Adrenal gland (tissue), 5 donors: ENCODE data around the gene ZBTB12.

Experiments used
- POLR2A ChIP-seq, 2 donors: fragments of 450-650 bp; IDR thresholded peaks; one replicate each; pipeline ENCODE4 v1.6.1; 2017; ENCODE audit warnings: antibody characterized with exemption in 2 of 2, mild to moderate bottlenecking in 2 of 2, moderate library complexity in 1 of 2
- TF ChIP-seq, protein P1 (sequence below), 6 experiments: fragments of 450-650 bp in 4 of 6; fragments of 200-600 bp in 2 of 6; sonication (generic) in 1 of 6; IDR thresholded peaks; 1 replicate in 5 of 6; 2 replicates in 1 of 6; pipeline versions ENCODE4 v1.5.1 to v1.8.0; 2016 to 2021; ENCODE audit warnings: antibody characterized with exemption in 6 of 6, mild to moderate bottlenecking in 2 of 6, moderate library complexity in 1 of 6
- donor health status: DM: no; HTN: no; CAD: no.

DNA sequence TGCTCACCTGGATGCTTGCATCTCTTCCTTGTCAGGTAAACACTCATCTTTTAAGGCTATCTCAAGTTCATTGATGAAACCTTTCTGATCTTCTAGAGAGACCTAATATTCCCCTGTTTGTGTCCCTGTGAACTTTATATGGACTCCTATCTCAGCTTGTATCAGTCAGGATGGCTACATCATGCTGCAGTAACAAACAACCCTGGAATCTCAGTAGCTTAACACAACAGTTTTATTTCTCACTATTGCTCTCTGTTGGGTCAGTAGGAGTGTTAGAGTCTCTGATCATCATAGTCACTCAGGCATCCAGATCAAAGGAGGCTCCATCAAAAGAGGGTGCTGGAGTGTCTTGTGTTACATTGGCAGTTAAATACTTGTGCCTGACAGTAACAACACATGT is 13.5 kb upstream of the ZBTB12 start:
- TF ChIP-seq, protein P1, sequence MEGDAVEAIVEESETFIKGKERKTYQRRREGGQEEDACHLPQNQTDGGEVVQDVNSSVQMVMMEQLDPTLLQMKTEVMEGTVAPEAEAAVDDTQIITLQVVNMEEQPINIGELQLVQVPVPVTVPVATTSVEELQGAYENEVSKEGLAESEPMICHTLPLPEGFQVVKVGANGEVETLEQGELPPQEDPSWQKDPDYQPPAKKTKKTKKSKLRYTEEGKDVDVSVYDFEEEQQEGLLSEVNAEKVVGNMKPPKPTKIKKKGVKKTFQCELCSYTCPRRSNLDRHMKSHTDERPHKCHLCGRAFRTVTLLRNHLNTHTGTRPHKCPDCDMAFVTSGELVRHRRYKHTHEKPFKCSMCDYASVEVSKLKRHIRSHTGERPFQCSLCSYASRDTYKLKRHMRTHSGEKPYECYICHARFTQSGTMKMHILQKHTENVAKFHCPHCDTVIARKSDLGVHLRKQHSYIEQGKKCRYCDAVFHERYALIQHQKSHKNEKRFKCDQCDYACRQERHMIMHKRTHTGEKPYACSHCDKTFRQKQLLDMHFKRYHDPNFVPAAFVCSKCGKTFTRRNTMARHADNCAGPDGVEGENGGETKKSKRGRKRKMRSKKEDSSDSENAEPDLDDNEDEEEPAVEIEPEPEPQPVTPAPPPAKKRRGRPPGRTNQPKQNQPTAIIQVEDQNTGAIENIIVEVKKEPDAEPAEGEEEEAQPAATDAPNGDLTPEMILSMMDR (IDR thresholded peaks at IDR 0.05) = no peak
- TF ChIP-seq POLR2A (IDR thresholded peaks at IDR 0.05) = no peak
